H1 (cell line): ENCODE data around the gene VAMP2. TPM values are rescaled to one million over a fixed set of nuclear protein-coding genes. Genes with fewer than 3 reads are reported as not detected.

Experiments used
- CTCF ChIA-PET: fragments of 300-600 bp; sonication (Branson Sonifier 250); formaldehyde crosslinking; loops from one replicate; lab custom pipeline; 2021; ENCODE audit not compliant: partially characterized antibody; lab: Charles Lee
- POLR2A ChIA-PET: fragments of 300-600 bp; sonication (Branson Sonifier 250); formaldehyde crosslinking; loops from one replicate; lab custom pipeline; 2021; ENCODE audit warnings: inconsistent platforms; ENCODE audit not compliant: partially characterized antibody; lab: Charles Lee
- DNase-seq, 2 experiments: peaks; one replicate each; pipeline versions ENCODE4 v3.0.0 to v3.0.0-alpha.2; 2010 to 2022; ENCODE audit warnings: low spot score in 2 of 2, low read depth in 1 of 2, mixed read lengths in 1 of 2
- FAIRE-seq: peaks from 2 replicates; lab custom pipeline; 2011; peaks lifted over from hg19 to GRCh38; lab: Jason Lieb, UNC
- H2AFZ ChIP-seq: 2 replicates; pipeline ENCODE4 v1.8.1; 2012; ENCODE audit warnings: low read length, inconsistent platforms
- H2AK5ac ChIP-seq: 2 replicates; pipeline ENCODE4 v1.6.1; 2013; ENCODE audit warnings: low read depth, low read length
- H2BK120ac ChIP-seq: replicated peaks from 2 replicates; pipeline ENCODE3; 2013; ENCODE audit warnings: low read depth, low read length, inconsistent platforms
- H2BK12ac ChIP-seq: 2 replicates; pipeline ENCODE4 v1.6.1; 2013; ENCODE audit warnings: low read depth, low read length
- H2BK15ac ChIP-seq: 2 replicates; pipeline ENCODE4 v1.6.1; 2013; ENCODE audit warnings: low read length
- H2BK20ac ChIP-seq: 2 replicates; pipeline ENCODE4 v1.6.1; 2013; ENCODE audit warnings: low read length
- H2BK5ac ChIP-seq: 2 replicates; pipeline ENCODE4 v1.6.1; 2013; ENCODE audit warnings: low read depth, low read length
- H3K14ac ChIP-seq: 2 replicates; pipeline ENCODE4 v1.6.1; 2013; ENCODE audit warnings: inconsistent platforms; ENCODE audit not compliant: insufficient read length
- H3K18ac ChIP-seq: 2 replicates; pipeline ENCODE4 v1.6.1; 2013; ENCODE audit warnings: low read length; ENCODE audit errors: extremely low read depth
- H3K23ac ChIP-seq: 2 replicates; pipeline ENCODE4 v1.6.1; 2013; ENCODE audit warnings: inconsistent platforms; ENCODE audit not compliant: insufficient read length
- H3K23me2 ChIP-seq: 2 replicates; pipeline ENCODE4 v1.6.1; 2013; ENCODE audit warnings: low read depth, low read length
- H3K27ac ChIP-seq: 2 replicates; pipeline ENCODE4 v1.6.1; 2011; ENCODE audit warnings: low read depth, low read length, inconsistent platforms
- H3K27me3 ChIP-seq, 4 experiments: replicated peaks in 1 of 4; 1 replicate in 1 of 4; 2 replicates in 3 of 4; pipeline versions ENCODE4 v1.6.1 to v1.8.1; 2011 to 2013; ENCODE audit warnings: low read length in 3 of 4, mild to moderate bottlenecking in 3 of 4, inconsistent platforms in 2 of 4, mixed read lengths in 2 of 4, moderate library complexity in 1 of 4; ENCODE audit not compliant: control insufficient read depth in 3 of 4, insufficient read depth in 3 of 4; ENCODE audit errors: extremely low read depth in 1 of 4
- H3K36me3 ChIP-seq, 4 experiments: 2 replicates each; pipeline versions ENCODE4 v1.6.1 to v1.8.1; 2011 to 2013; ENCODE audit warnings: mild to moderate bottlenecking in 4 of 4, low read length in 3 of 4, moderate library complexity in 2 of 4, control low read depth in 1 of 4, inconsistent platforms in 1 of 4; ENCODE audit not compliant: insufficient read depth in 4 of 4, control insufficient read depth in 2 of 4
- H3K4ac ChIP-seq: replicated peaks from 2 replicates; pipeline ENCODE3; 2013; ENCODE audit warnings: low read length, low read depth, mixed read lengths, inconsistent platforms; ENCODE audit not compliant: insufficient read length
- H3K4me1 ChIP-seq, 4 experiments: replicated peaks in 1 of 4; 1 replicate in 1 of 4; 2 replicates in 3 of 4; pipeline versions ENCODE4 v1.6.1 to v1.8.1; 2011 to 2013; ENCODE audit warnings: low read length in 3 of 4, inconsistent platforms in 2 of 4, mixed read lengths in 1 of 4; ENCODE audit not compliant: insufficient read depth in 4 of 4, control insufficient read depth in 3 of 4
- H3K4me2 ChIP-seq, 2 experiments: 2 replicates each; pipeline versions ENCODE4 v1.6.1 to v1.8.1; 2011 to 2013; ENCODE audit warnings: low read depth in 2 of 2, low read length in 2 of 2, control low read depth in 1 of 2, inconsistent platforms in 1 of 2, mild to moderate bottlenecking in 1 of 2; ENCODE audit not compliant: insufficient read depth in 1 of 2
- H3K4me3 ChIP-seq, 4 experiments: fragments of 200-600, 300-600 bp in 1 of 4; sonication (generic), shearing (Covaris generic), sonication (Bioruptor Twin) in 1 of 4; 2 replicates each; pipeline versions ENCODE4 v1.5.1 to v1.8.1; 2011 to 2016; ENCODE audit warnings: low read length in 4 of 4, low read depth in 3 of 4, control low read depth in 2 of 4, inconsistent platforms in 2 of 4, mild to moderate bottlenecking in 2 of 4, mixed read lengths in 1 of 4, moderate library complexity in 1 of 4; ENCODE audit not compliant: insufficient read depth in 2 of 4; ENCODE audit errors: extremely low read depth in 1 of 4
- H3K56ac ChIP-seq: replicated peaks from 2 replicates; pipeline ENCODE3; 2013; ENCODE audit warnings: low read depth, mild to moderate bottlenecking, mixed read lengths, low read length, inconsistent platforms; ENCODE audit not compliant: insufficient read length
- H3K79me1 ChIP-seq: 2 replicates; pipeline ENCODE4 v1.6.1; 2013; ENCODE audit warnings: low read depth, low read length, control low read depth
- H3K79me2 ChIP-seq, 2 experiments: 2 replicates each; pipeline versions ENCODE4 v1.6.1 to v1.8.1; 2012 to 2013; ENCODE audit warnings: low read length in 2 of 2, mild to moderate bottlenecking in 2 of 2, inconsistent platforms in 1 of 2; ENCODE audit not compliant: insufficient read depth in 2 of 2, control insufficient read depth in 1 of 2
- H3K9ac ChIP-seq, 4 experiments: replicated peaks in 1 of 4; 1 replicate in 1 of 4; 2 replicates in 3 of 4; pipeline versions ENCODE4 v1.6.1 to v1.8.1; 2011 to 2013; ENCODE audit warnings: low read depth in 3 of 4, low read length in 3 of 4, control low read depth in 2 of 4, mild to moderate bottlenecking in 2 of 4, moderate library complexity in 2 of 4, inconsistent platforms in 1 of 4; ENCODE audit errors: extremely low read depth in 1 of 4
- H3K9me3 ChIP-seq, 2 experiments: 2 replicates each; pipeline versions ENCODE4 v1.6.1 to v1.8.1; 2012 to 2013; ENCODE audit warnings: mild to moderate bottlenecking in 2 of 2, moderate library complexity in 2 of 2, control low read depth in 1 of 2, inconsistent platforms in 1 of 2, low read depth in 1 of 2, low read length in 1 of 2, mixed read lengths in 1 of 2; ENCODE audit not compliant: insufficient read depth in 2 of 2
- H4K20me1 ChIP-seq, 2 experiments: replicated peaks in 1 of 2; 2 replicates each; pipeline versions ENCODE3 to v1.8.1; 2011 to 2013; ENCODE audit warnings: inconsistent platforms in 2 of 2, low read length in 2 of 2, mild to moderate bottlenecking in 1 of 2; ENCODE audit not compliant: insufficient read depth in 2 of 2, control insufficient read depth in 1 of 2
- H4K5ac ChIP-seq: 2 replicates; pipeline ENCODE4 v1.6.1; 2013; ENCODE audit warnings: low read length, low read depth, mixed read lengths, inconsistent platforms; ENCODE audit not compliant: insufficient read length
- H4K8ac ChIP-seq: 2 replicates; pipeline ENCODE4 v1.8.0; 2013; ENCODE audit warnings: mild to moderate bottlenecking, moderate library complexity, low read length, inconsistent platforms; ENCODE audit not compliant: insufficient read depth; ENCODE audit errors: extremely low read depth
- H4K91ac ChIP-seq: replicated peaks from 2 replicates; pipeline ENCODE3; 2013; ENCODE audit warnings: low read length, mixed read lengths, inconsistent platforms; ENCODE audit not compliant: insufficient read length
- ASH2L ChIP-seq: fragments of 200-600, 300-600 bp; sonication (generic); IDR thresholded peaks from one replicate; pipeline ENCODE4 v1.7.1; 2017; ENCODE audit warnings: low read length
- CHD1 ChIP-seq: IDR thresholded peaks from 2 replicates; pipeline ENCODE4 v1.6.1; 2012; ENCODE audit warnings: low read depth, low read length, improper control_type of control experiment
- CTBP2 ChIP-seq: IDR thresholded peaks from 2 replicates; pipeline ENCODE4 v1.7.0; 2011; ENCODE audit warnings: borderline replicate concordance, mild to moderate bottlenecking, moderate library complexity, mixed read lengths, low read length; ENCODE audit not compliant: insufficient read depth, insufficient read length
- HDAC2 ChIP-seq, 2 experiments: fragments of 300-600 bp in 1 of 2; sonication (generic) in 1 of 2; IDR thresholded peaks; 2 replicates each; pipeline ENCODE4 v1.6.1; 2011 to 2012; ENCODE audit warnings: low read depth in 2 of 2, low read length in 2 of 2, mild to moderate bottlenecking in 2 of 2, moderate library complexity in 2 of 2, borderline replicate concordance in 1 of 2, inconsistent platforms in 1 of 2
- NRF1 ChIP-seq: IDR thresholded peaks from 2 replicates; pipeline ENCODE4 v1.6.1; 2011; ENCODE audit warnings: mild to moderate bottlenecking, low read depth, low read length, improper control_type of control experiment
- RBBP5 ChIP-seq: IDR thresholded peaks from 2 replicates; pipeline ENCODE4 v1.7.1; 2012; ENCODE audit warnings: low read depth, mild to moderate bottlenecking, inconsistent platforms, low read length, moderate library complexity, borderline replicate concordance
- SIX5 ChIP-seq: IDR thresholded peaks from 2 replicates; pipeline ENCODE4 v1.6.1; 2011; ENCODE audit warnings: mild to moderate bottlenecking, low read depth, low read length
- SP1 ChIP-seq: IDR thresholded peaks from 2 replicates; pipeline ENCODE4 v1.6.1; 2011; ENCODE audit warnings: low read depth, low read length
- TAF7 ChIP-seq: optimal IDR thresholded peaks from 2 replicates; pipeline ENCODE3; 2011; ENCODE audit warnings: low read depth, mild to moderate bottlenecking, inconsistent platforms, low read length, moderate library complexity, borderline replicate concordance
- TEAD4 ChIP-seq: IDR thresholded peaks from 2 replicates; pipeline ENCODE4 v1.6.1; 2012; ENCODE audit warnings: low read depth, low read length, inconsistent platforms, mixed read lengths
- YY1 ChIP-seq: IDR thresholded peaks from 2 replicates; pipeline ENCODE4 v1.6.1; 2011; ENCODE audit warnings: low read depth, mild to moderate bottlenecking, low read length
- ZNF274 ChIP-seq: IDR thresholded peaks from 2 replicates; pipeline ENCODE4 v1.7.0; 2012; ENCODE audit warnings: low read length, borderline replicate concordance; ENCODE audit errors: extremely low read depth
- WGBS, 2 experiments: shearing (Covaris generic) in 1 of 2; methylation state at CpG; one replicate each; pipeline versions ENCODE4 v1.1.6 to v1.1.7; 2013 to 2015; ENCODE audit warnings: low lambda C conversion rate in 2 of 2, mixed read lengths in 2 of 2, inconsistent platforms in 1 of 2, low coverage in 1 of 2, missing lambda C conversion rate in 1 of 2; ENCODE audit not compliant: insufficient replicate concordance in 2 of 2, insufficient coverage in 1 of 2, insufficient read length in 1 of 2; ENCODE audit errors: extremely low coverage in 1 of 2, missing lambda C conversion rate in 1 of 2; 5-methylcytosine and 5-hydroxymethylcytosine counted together
- polyA plus RNA-seq, 7 experiments: library from polyadenylated mRNA; depleted of rRNA in 3 of 7; stranded (reverse) in 5 of 7; unstranded in 2 of 7; fragments of >200 nt in 5 of 7; fragments of 200-250 nt in 2 of 7; gene quantifications; 1 replicate in 5 of 7; 2 replicates in 1 of 7; 4 replicates in 1 of 7; pipeline versions ENCODE4 v1.2.1 to v1.2.3, GENCODE V29; 2011 to 2013; ENCODE audit warnings: missing spikeins in 2 of 7, mixed read lengths in 2 of 7
- total RNA-seq: library from RNA; stranded (reverse); fragmentation: NEBNext Ultra II Directional; extraction: Animal tissue kit (Norgen Biotek cat#: 25700); gene quantifications from 2 replicates; pipeline ENCODE4 v1.2.1, GENCODE V29; 2021

Gene VAMP2
- total and polyA plus RNA-seq, 2 of the 8 experiments (the other 6 are each of a cell fraction or from before 2014, with no cell fraction given), result 19.3 to 20.5 TPM

DNA sequence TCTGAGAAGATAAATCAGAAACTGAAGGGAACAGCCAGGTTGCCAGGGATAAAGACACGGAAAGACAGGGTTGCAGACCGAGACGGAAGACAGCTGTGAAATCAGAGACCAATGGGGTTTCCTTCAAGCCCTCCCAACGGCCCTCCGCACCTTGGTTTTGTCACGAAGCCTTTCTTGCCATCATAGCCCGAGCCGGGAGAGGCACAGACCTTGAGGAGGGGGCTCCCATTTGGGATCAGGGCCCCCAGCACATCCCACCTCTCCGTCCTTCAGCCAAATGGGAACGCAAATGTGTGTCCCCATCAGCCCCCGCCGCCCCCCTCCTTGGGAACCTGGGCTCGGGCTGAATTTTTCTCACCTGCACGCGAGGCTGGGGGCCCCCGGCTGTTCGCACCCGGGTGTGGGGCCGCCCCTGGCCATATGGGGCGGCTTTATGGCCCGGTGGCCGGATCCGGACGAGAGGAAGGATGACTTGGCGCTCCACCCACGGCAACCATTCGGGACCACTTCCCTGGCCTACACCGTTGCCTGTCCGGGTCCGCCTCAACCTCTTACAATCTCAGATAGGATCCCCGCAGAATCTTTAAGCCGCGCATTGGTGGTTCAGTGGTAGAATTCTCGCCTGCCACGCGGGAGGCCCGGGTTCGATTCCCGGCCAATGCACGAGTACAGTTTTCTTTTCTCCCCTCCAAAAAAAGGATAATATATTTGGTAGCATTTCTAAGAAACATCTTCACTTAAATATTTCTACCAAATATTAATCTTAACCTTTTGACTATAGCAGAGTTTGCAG is 37.4 kb downstream of the VAMP2 start:
- Histone ChIP-seq H3K4me3 (peak overlapping the region; percentile 54 to 89 (median 82)), H3K23me2 (peaks cover 39% of the 10 kb centered on the region), H3K9me3 (no peaks in the 10 kb centered on the region), H3K4me2 (peak overlapping the region; percentile 88 to 93), H3K79me2 (no peaks in the 10 kb centered on the region), H3K56ac (no peak overlapping the region), H3K23ac (no peak overlapping the region), H3K36me3 (no peaks in the 10 kb centered on the region), H4K91ac (no peak overlapping the region), H2BK15ac (no peak overlapping the region), H3K27ac (no peak overlapping the region), H3K14ac (no peak overlapping the region), H4K8ac (no peak overlapping the region), H2BK20ac (no peak overlapping the region), H2AK5ac (no peak overlapping the region), H3K27me3 (peaks cover 30 to 54% (median 51%) of the 10 kb centered on the region in 4 experiments), H4K20me1 (peaks cover 3 to 5% of the 10 kb centered on the region in 2 experiments), H2BK120ac (no peak overlapping the region), H4K5ac (no peak overlapping the region), H3K9ac (no peak overlapping the region), H3K79me1 (no peaks in the 10 kb centered on the region), H2BK5ac (no peak overlapping the region), H3K4me1 (peaks cover 0 to 24% (median 13%) of the 10 kb centered on the region in 4 experiments; a peak in 6 of 7 replicates), H2BK12ac (no peak overlapping the region), H3K18ac (no peak overlapping the region), H3K4ac (no peak overlapping the region), H2AFZ (no peak overlapping the region)
- FAIRE-seq (no peak), DNase-seq (peak in 1 of 2 experiments; percentile 99)
- WGBS, 2 experiments, result 2% methylated on average over 40 of the region's 40 CpGs; no CpG with 5 or more reads in 1 of the 2 experiments
- ChIA-PET POLR2A (interaction anchor here (1.1 to 7.6 kb wide), 7 partner anchors 8 to 102 kb away, joined by 3 to 49 read pairs (median 14); no protein-coding TSS in a partner anchor), CTCF (interaction anchor here (1.0 to 4.3 kb wide), 10 partner anchors 8 to 65 kb away, joined by 3 to 26 read pairs (median 4); no protein-coding TSS in a partner anchor)
- peak; percentile 12 to 83; a peak in 1 of 4 replicates for TF ChIP-seq HDAC2 (IDR thresholded peaks at IDR 0.05; ENCODE audit: borderline replicate concordance in 1 of 2, low read depth in 2 of 2, low read length in 2 of 2)
- TF ChIP-seq ASH2L, result peak; percentile 89
- no peak for TF ChIP-seq CHD1
- no peak for TF ChIP-seq SIX5
- TF ChIP-seq ZNF274, result no peak
- TF ChIP-seq YY1, result peak; percentile 46; the same call in 1 of the 2 replicates
- TF ChIP-seq SP1, result peak; percentile 37; the same call in 1 of the 2 replicates
- peak; percentile 27 for TF ChIP-seq CTBP2
- peak; percentile 48 for TF ChIP-seq TEAD4
- TF ChIP-seq NRF1, result peak; percentile 35; the same call in 1 of the 2 replicates
- TF ChIP-seq TAF7, result peak; percentile 55
- peak; percentile 73 for TF ChIP-seq RBBP5
